B cell (primary cell): ENCODE data around the gene PGAM1. TPM values are rescaled to one million over a fixed set of nuclear protein-coding genes. Genes with fewer than 3 reads are reported as not detected.

Experiments
- ATAC-seq: fragments of 200-7000 bp; cut with Tn5 transposase; one replicate; pipeline ENCODE4 v1.10.0; 2021; ENCODE audit warnings: low read depth, mild to moderate bottlenecking, moderate number of reproducible peaks, moderate library complexity
- CTCF ChIA-PET: fragments of 350-600 bp; sonication (Branson Sonifier 250); formaldehyde crosslinking; loops from one replicate; lab custom pipeline; 2021; ENCODE audit warnings: antibody characterized with exemption, inconsistent platforms; lab: Charles Lee
- POLR2A ChIA-PET: fragments of 350-600 bp; sonication (Branson Sonifier 250); formaldehyde crosslinking; loops from one replicate; lab custom pipeline; 2021; ENCODE audit warnings: antibody characterized with exemption; lab: Charles Lee
- DNase-seq: peaks from one replicate; pipeline ENCODE4 v3.0.0; 2013
- H2AFZ ChIP-seq: 2 replicates; pipeline ENCODE4 v1.6.1; 2012; ENCODE audit warnings: mild to moderate bottlenecking, low read depth, low read length; ENCODE audit not compliant: insufficient read depth, poor library complexity, severe bottlenecking
- H3K27ac ChIP-seq, 2 donors: 1 replicate in 1 of 2; 2 replicates in 1 of 2; pipeline ENCODE4 v1.5.1; 2012 to 2013; ENCODE audit warnings: low read length in 2 of 2, mild to moderate bottlenecking in 2 of 2, moderate library complexity in 1 of 2
- H3K27me3 ChIP-seq, 4 experiments: fragments of 200-600 bp in 1 of 4; sonication (generic) in 1 of 4; replicated peaks in 1 of 4; 1 replicate in 2 of 4; 2 replicates in 2 of 4; pipeline versions ENCODE4 v1.6.1 to v1.7.0; 2013 to 2016; ENCODE audit warnings: low read length in 3 of 4, mild to moderate bottlenecking in 2 of 4, mixed read lengths in 1 of 4, moderate library complexity in 1 of 4; ENCODE audit not compliant: insufficient read depth in 4 of 4, control insufficient read depth in 3 of 4; ENCODE audit errors: control extremely low read depth in 1 of 4
- H3K36me3 ChIP-seq, 2 experiments: replicated peaks in 1 of 2; 1 replicate in 1 of 2; 2 replicates in 1 of 2; pipeline versions ENCODE4 v1.6.1 to v1.7.1; 2013; ENCODE audit warnings: low read length in 1 of 2; ENCODE audit not compliant: insufficient read depth in 2 of 2, control insufficient read depth in 1 of 2; ENCODE audit errors: control extremely low read depth in 1 of 2, extremely low read depth in 1 of 2
- H3K4me1 ChIP-seq, 2 donors: fragments of 200-600 bp in 1 of 2; sonication (generic) in 1 of 2; 1 replicate in 1 of 2; 2 replicates in 1 of 2; pipeline versions ENCODE4 v1.5.1 to v1.6.1; 2013 to 2017; ENCODE audit warnings: low read length in 2 of 2; ENCODE audit not compliant: control insufficient read depth in 2 of 2, insufficient read depth in 2 of 2
- H3K4me2 ChIP-seq: replicated peaks from 2 replicates; pipeline ENCODE3; 2012; ENCODE audit warnings: mild to moderate bottlenecking, low read depth, low read length; ENCODE audit not compliant: poor library complexity, severe bottlenecking
- H3K4me3 ChIP-seq, 5 experiments: fragments of 200-600 bp in 1 of 5; sonication (generic) in 1 of 5; 1 replicate in 3 of 5; 2 replicates in 2 of 5; pipeline versions ENCODE4 v1.5.1 to v1.7.0; 2011 to 2016; ENCODE audit warnings: low read length in 4 of 5, mild to moderate bottlenecking in 4 of 5, low read depth in 2 of 5, control low read depth in 1 of 5, moderate library complexity in 1 of 5; ENCODE audit not compliant: insufficient read depth in 1 of 5; ENCODE audit errors: control extremely low read depth in 1 of 5, extremely low read depth in 1 of 5
- H3K79me2 ChIP-seq: fragments of 200-600 bp; sonication (generic); one replicate; pipeline ENCODE4 v1.6.0; 2016; ENCODE audit warnings: low read length; ENCODE audit not compliant: control insufficient read depth, insufficient read depth
- H3K9ac ChIP-seq: fragments of 200-600 bp; sonication (generic); 2 replicates; pipeline ENCODE4 v1.6.1; 2017; ENCODE audit warnings: mild to moderate bottlenecking, low read length, moderate library complexity
- H3K9me3 ChIP-seq, 3 donors: one replicate each; pipeline versions ENCODE4 v1.6.1 to v1.7.1; 2013; ENCODE audit warnings: low read length in 2 of 3; ENCODE audit not compliant: control insufficient read depth in 2 of 3, insufficient read depth in 1 of 3; ENCODE audit errors: control extremely low read depth in 1 of 3
- H4K20me1 ChIP-seq: 2 replicates; pipeline ENCODE4 v1.6.0; 2012; ENCODE audit warnings: mild to moderate bottlenecking, low read length; ENCODE audit not compliant: insufficient read depth, control insufficient read depth, poor library complexity, severe bottlenecking
- H3K27ac Mint-ChIP-seq: one replicate; pipeline ENCODE4 v1.8.0; 2021; ENCODE audit warnings: mixed read lengths
- H3K27me3 Mint-ChIP-seq: one replicate; pipeline ENCODE4 v1.8.0; 2021; ENCODE audit warnings: mixed read lengths
- H3K4me1 Mint-ChIP-seq: one replicate; pipeline ENCODE4 v1.8.0; 2021; ENCODE audit warnings: mixed read lengths
- H3K4me3 Mint-ChIP-seq: one replicate; pipeline ENCODE4 v1.8.0; 2021; ENCODE audit warnings: mixed read lengths
- H3K9me3 Mint-ChIP-seq: one replicate; pipeline ENCODE4 v1.8.0; 2022; ENCODE audit warnings: mixed read lengths; ENCODE audit not compliant: insufficient read depth
- EZH2 ChIP-seq: IDR thresholded peaks from 2 replicates; pipeline ENCODE4 v1.6.1; 2012; ENCODE audit warnings: borderline replicate concordance, low read depth, mild to moderate bottlenecking, moderate library complexity, low read length; ENCODE audit not compliant: insufficient read depth, poor library complexity, severe bottlenecking
- WGBS: methylation state at CpG from one replicate; pipeline ENCODE4 v1.1.5; 2013; ENCODE audit warnings: missing lambda C conversion rate; ENCODE audit not compliant: insufficient coverage; 5-methylcytosine and 5-hydroxymethylcytosine counted together
- intact Hi-C: fragments of 100-400 bp; cut with micrococcal nuclease; formaldehyde crosslinking; loops from one replicate; pipeline ENCODE4 v1.10.0; 2022
- polyA plus RNA-seq: library from polyadenylated mRNA; depleted of rRNA; stranded (reverse); fragments of >200 nt; gene quantifications from 2 replicates; pipeline ENCODE4 v1.2.3, GENCODE V29; 2012
- total RNA-seq, 2 donors: library from RNA; stranded (reverse); fragments of 120-200 nt in 1 of 2; gene quantifications; 1 replicate in 1 of 2; 2 replicates in 1 of 2; pipeline versions ENCODE4 v1.2.3 to v1.2.4, GENCODE V29; 2013 to 2022
- TF ChIP-seq, protein P1 (sequence below): fragments of 200-600 bp; IDR thresholded peaks from one replicate; pipeline ENCODE4 v1.8.0; 2022; ENCODE audit warnings: antibody characterized with exemption, mild to moderate bottlenecking

The PGAM1 gene
- total and polyA plus RNA-seq, 2 donors (not counting 1 experiment from before 2014, with no cell fraction given), result 48.7 to 83.4 TPM

DNA sequence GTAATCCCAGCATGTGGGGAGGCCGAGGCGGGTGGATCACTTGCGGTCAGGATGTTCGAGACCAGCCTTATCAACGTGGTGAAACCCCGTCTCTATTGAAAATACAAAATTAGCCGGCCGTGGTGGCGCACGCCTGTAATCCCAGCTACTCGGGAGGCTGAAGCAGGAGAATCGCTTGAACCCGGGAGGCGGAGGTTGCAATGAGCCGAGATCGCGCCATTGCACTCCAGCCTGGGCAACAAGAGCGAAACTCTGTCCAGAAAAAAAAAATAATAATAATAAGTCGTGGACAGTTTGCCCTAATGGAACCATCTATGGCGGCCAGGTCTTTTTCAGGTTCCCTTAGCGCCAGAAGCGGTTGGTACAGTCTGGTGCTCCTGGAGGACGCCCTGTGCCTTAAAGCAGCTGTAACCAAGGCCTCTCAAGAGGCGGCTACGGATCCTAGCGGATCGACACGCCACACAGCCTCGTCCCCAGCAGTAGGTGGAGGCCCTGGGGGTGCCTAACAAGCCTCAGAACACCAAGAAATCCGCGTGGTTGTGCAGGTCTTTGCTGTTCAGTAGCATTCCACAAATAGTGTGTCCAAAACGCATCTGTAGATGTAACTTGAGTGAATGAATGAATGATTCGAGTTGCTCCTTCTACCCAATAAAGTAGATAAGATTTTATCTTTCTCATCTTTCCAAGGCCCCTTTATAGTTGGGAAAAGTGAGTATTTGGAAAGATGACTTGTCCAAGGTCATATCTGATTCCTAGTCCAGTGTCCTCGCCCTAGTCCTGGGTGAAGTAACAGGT lies 982 bp downstream of the PGAM1 start:
- intact Hi-C loops, result loop anchor here (1.0 kb wide), 4 partner anchors 19 to 71 kb away; partner anchors contain the start of genes EXOSC1, MMS19, RRP12 and UBTD1
- Histone ChIP-seq H3K4me1 (peaks cover 21 to 31% of the 10 kb centered on the region in 2 donors), H2AFZ (peak overlapping the region; percentile 73), H3K9me3 (no peaks in the 10 kb centered on the region), H4K20me1 (peaks cover 7% of the 10 kb centered on the region), H3K27ac (peak overlapping the region; percentile 55 to 79), H3K79me2 (peaks cover 35% of the 10 kb centered on the region), H3K27me3 (no peaks in the 10 kb centered on the region), H3K4me2 (peak overlapping the region; percentile 83), H3K4me3 (peak overlapping the region; percentile 68 to 87 (median 80)), H3K9ac (peak overlapping the region; percentile 83), H3K36me3 (peaks cover 5 to 30% of the 10 kb centered on the region in 2 experiments)
- peak overlapping the region; percentile 99 for H3K27ac Mint-ChIP-seq
- CTCF ChIA-PET, result interaction anchor here (1.0 to 1.2 kb wide), 2 partner anchors 26 to 148 kb away, joined by 3 read pairs; partner anchors contain the start of gene RRP12
- peak overlapping the region; percentile 97 for H3K4me3 Mint-ChIP-seq
- no peaks in the 10 kb centered on the region for H3K27me3 Mint-ChIP-seq
- DNase-seq (no peak), ATAC-seq (no peak)
- TF ChIP-seq EZH2, result no peak
- TF ChIP-seq, protein P1, sequence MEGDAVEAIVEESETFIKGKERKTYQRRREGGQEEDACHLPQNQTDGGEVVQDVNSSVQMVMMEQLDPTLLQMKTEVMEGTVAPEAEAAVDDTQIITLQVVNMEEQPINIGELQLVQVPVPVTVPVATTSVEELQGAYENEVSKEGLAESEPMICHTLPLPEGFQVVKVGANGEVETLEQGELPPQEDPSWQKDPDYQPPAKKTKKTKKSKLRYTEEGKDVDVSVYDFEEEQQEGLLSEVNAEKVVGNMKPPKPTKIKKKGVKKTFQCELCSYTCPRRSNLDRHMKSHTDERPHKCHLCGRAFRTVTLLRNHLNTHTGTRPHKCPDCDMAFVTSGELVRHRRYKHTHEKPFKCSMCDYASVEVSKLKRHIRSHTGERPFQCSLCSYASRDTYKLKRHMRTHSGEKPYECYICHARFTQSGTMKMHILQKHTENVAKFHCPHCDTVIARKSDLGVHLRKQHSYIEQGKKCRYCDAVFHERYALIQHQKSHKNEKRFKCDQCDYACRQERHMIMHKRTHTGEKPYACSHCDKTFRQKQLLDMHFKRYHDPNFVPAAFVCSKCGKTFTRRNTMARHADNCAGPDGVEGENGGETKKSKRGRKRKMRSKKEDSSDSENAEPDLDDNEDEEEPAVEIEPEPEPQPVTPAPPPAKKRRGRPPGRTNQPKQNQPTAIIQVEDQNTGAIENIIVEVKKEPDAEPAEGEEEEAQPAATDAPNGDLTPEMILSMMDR, result no peak
- peaks cover 43% of the 10 kb centered on the region for H3K4me1 Mint-ChIP-seq
- POLR2A ChIA-PET, result interaction anchor here (0.6 kb wide), 1 partner anchor 58 kb away, joined by 6 read pairs; no protein-coding TSS in a partner anchor
- WGBS, result 29% methylated on average over 30 of the region's 34 CpGs
- H3K9me3 Mint-ChIP-seq, result no peaks in the 10 kb centered on the region
